GM21447 (cell line): Measurements from ENCODE around the gene PACS2.

ENCODE experiments used
- ATAC-seq: cut with Tn5 transposase; IDR thresholded peaks from one replicate; pipeline ENCODE4 v1.9.1; 2021; ENCODE audit not compliant: unreplicated experiment

The PACS2 gene

DNA sequence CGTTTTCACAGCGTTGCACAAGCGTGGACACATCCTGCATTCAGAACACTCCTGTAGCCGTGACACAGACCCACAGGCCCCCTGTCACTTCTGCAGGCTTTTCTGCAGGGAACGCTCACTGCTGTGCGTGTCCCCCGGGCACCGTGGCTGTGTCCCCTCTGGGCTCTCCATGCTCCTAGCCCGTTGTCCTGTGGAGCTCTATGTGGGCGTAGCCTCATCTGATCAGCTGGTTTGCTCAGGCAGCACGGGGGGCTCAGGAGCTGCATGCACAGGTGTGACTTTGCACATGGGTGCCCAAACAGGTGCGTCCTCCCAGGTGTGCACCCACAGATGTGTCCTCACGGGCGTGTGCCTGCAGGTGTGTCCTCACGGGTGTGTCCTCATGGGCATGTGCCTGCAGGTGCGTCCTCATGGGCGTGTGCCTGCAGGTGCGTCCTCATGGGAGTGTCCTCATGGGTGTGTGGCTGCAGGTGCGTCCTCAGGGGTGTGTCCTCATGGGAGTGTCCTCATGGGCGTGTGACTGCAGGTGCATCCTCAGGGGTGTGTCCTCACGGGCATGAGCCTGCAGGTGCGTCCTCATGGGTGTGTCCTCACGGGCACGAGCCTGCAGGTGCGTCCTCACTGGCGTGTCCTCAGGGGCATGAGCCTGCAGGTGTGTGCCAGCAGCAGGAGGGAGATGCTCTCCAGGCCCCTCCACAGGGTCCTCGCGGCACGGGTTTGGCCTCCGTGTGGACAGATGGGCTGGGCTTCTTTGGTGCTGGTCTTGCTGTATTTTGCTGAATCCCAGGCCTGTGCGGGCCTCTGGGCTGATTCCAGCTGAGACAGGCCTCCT is 122.6 kb downstream of the PACS2 start:
- no peak for ATAC-seq

- no peak for ATAC-seq
Observed at GRCh38 chr14:105437723-105438500, 123.4 kb downstream of the PACS2 start.

DNA sequence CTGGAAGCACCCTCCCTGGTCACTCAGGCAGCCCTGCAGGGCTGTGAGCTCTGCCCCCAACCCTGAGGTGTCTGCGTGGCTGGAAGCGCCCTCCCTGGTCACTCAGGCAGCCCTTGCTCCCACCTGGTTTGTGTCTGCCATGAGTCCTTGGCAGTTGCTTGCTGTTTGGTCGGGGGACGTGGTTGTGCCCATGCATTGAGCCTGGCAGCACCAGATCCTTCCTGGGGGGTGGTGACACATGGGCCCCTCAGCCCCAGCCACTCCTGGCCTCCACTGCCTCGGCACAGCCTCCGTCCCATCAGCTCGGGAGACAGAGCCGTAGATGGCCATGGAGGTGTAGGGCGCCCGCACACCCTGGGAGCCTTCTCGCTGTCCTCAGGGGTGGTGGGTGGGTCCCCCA is 124.6 kb downstream of the PACS2 start:
- no peak for ATAC-seq

GRCh38 chr14:105439710-105440553 is 125.4 kb downstream of the PACS2 start:
- no peak for ATAC-seq

- no peak for ATAC-seq
Observed at GRCh38 chr14:105440554-105440900, 126.0 kb downstream of the PACS2 start.

DNA sequence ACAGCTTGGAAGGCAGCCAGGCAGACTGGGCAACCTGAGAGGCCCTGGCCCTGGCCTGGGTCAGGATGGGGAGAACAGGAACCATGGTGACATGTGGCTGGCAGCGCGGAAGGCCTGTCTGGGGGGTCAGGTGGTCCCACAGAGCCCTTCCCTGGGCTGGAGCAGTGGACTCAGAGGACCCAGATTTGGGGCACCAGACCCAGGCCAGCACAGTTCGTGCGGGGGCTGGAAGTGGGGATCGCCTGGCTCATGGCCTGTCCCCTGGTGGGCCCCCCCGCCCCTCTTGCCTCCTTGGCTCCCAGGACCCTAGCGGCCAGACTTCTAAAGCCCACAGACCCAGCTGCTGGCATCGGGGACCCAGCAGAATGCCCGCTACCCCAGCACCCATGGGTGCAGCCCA is 126.4 kb downstream of the PACS2 start:
- no peak for ATAC-seq

DNA sequence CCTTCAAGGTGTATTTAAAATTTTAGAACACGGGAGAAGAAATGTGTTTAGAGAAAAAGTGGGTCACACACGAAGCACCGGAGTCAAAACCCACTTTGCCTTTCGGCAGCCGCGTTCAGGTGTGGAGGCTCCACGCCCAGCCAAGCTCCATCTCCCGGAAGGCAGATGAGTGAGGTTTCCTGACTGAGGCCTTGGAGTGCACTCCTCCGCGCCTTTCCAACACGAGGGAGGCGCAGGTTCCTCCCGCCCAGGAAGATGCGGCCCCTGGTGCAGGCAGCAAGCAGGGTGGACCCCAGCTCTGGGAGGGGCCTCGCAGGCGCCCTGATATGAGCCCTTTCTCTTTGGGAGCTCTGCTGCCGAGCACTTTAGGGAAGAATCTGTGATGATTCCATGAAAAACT is 127.6 kb downstream of the PACS2 start:
- no peak for ATAC-seq

- ATAC-seq: no peak
Observed at GRCh38 chr14:105442834-105443233, 128.3 kb downstream of the PACS2 start.

DNA sequence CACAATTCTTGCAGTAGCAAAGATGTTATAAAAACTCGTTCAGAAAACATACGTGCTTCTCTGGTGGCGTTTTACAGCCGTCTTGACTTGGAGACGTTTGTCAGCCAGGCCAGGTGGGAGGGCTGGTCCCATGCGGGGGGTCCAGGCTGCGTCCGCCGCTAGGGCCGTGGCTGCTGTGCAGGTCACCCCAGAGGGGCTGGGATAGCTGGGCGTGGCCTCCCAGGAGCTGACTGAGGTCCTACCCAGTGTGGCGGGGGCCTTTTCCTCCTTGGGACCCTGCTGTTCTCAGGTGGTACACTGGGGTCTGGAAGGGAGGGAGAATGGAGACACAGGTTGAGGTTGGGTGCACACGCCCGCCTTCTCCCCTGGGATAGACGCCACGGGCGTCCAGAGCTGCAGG is 130.3 kb downstream of the PACS2 start:
- ATAC-seq: no peak

DNA sequence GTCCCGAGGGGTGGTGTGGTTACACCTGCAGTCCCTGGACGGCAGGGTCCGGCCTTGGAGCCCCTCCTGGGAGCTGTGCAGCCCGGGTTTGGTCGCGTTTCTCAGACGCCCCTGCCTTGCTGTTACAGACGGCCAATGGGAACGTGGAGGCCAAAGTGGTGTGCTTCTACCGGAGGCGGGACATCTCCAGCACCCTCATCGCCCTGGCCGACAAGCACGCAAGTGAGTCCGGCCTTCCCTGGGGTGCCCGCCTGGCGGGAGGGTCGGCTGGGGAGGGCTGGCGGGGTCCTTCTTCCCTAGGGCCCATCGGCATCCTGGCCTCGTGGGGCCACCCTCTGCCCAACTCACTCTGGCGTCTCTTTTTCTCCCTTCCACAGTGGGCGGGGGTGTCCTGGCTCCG is 130.7 kb downstream of the PACS2 start:
- no peak for ATAC-seq

- no peak for ATAC-seq
Observed at GRCh38 chr14:105445901-105446845, 131.6 kb downstream of the PACS2 start.

GRCh38 chr14:105446971-105447370 is 132.4 kb downstream of the PACS2 start:
- no peak for ATAC-seq
